GM12875 (cell line): ENCODE results near the gene CATSPERD.

Experiments
- H3K4me3 ChIP-seq: one replicate; pipeline ENCODE4 v1.5.1; 2011; ENCODE audit warnings: low read depth, low read length, control low read depth
- TF ChIP-seq, protein P1 (sequence below): IDR thresholded peaks from 2 replicates; pipeline ENCODE4 v1.5.1; 2011; ENCODE audit warnings: low read depth, mild to moderate bottlenecking, control low read depth, inconsistent platforms, low read length, moderate library complexity, borderline replicate concordance; ENCODE audit not compliant: insufficient read depth

CATSPERD gene

DNA sequence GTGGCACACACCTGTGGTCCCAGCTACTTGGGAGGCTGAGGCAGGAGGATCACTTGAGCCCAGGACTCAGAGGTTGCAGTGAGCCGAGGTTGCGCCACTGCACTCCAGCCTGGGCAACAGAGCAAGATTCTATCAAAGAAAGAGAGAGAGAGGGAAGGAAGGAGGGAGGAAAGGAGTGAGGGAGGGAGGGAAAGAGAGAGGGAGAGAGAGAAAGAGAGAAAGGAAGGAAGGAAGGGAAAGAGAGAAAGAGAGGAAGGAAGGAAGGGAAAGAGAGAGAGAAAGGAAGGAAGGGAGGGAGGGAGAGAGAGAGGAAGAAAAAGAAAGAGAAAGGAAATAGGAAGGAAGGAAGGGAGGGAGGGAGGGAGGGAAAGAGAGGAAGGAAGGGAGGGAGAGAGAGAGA lies 96.8 kb downstream of the CATSPERD start:
- H3K4me3 ChIP-seq, result no peak overlapping the region
- TF ChIP-seq, protein P1, sequence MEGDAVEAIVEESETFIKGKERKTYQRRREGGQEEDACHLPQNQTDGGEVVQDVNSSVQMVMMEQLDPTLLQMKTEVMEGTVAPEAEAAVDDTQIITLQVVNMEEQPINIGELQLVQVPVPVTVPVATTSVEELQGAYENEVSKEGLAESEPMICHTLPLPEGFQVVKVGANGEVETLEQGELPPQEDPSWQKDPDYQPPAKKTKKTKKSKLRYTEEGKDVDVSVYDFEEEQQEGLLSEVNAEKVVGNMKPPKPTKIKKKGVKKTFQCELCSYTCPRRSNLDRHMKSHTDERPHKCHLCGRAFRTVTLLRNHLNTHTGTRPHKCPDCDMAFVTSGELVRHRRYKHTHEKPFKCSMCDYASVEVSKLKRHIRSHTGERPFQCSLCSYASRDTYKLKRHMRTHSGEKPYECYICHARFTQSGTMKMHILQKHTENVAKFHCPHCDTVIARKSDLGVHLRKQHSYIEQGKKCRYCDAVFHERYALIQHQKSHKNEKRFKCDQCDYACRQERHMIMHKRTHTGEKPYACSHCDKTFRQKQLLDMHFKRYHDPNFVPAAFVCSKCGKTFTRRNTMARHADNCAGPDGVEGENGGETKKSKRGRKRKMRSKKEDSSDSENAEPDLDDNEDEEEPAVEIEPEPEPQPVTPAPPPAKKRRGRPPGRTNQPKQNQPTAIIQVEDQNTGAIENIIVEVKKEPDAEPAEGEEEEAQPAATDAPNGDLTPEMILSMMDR, result no peak

DNA sequence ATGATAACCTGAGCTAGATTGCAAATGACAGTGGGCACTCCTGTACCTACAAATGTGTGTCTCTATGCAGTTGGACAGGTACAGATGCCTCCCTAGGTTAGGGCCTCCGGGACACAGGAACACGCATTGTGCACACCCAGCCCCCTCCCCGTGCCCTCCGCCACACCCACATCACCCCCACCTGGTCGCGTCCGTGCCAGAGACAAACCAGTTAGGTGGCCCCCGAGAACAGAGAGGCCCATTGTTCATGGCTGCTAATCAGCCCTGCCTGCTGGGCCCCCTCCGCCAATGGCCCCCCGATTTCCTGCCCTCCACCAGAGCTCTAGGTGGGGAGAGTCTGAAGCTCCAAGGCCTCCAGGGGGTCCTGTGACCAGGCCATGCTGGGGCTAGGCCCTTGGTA lies 98.2 kb downstream of the CATSPERD start:
- TF ChIP-seq, protein P1, result no peak
- no peak overlapping the region for H3K4me3 ChIP-seq

DNA sequence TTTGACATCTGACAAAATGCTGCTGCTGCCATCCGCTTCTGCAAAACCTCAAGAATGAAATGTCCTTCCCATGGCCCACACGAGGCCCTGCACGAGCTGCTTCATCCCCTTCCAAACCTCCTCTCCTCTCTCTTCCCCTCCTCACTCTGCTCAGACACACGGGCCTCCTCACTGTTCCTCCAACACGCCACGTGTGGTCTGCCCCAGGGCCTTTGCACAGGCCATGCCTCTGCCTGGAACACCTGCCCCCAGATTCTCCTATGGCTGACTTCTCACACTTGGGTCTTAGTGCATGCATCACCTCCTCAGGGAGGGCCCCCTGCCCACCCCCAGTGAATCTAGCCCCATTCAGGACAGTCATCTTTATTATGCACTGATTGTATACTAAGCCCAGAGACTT lies 100.3 kb downstream of the CATSPERD start:
- H3K4me3 ChIP-seq, result no peak overlapping the region
- TF ChIP-seq, protein P1, result no peak

DNA sequence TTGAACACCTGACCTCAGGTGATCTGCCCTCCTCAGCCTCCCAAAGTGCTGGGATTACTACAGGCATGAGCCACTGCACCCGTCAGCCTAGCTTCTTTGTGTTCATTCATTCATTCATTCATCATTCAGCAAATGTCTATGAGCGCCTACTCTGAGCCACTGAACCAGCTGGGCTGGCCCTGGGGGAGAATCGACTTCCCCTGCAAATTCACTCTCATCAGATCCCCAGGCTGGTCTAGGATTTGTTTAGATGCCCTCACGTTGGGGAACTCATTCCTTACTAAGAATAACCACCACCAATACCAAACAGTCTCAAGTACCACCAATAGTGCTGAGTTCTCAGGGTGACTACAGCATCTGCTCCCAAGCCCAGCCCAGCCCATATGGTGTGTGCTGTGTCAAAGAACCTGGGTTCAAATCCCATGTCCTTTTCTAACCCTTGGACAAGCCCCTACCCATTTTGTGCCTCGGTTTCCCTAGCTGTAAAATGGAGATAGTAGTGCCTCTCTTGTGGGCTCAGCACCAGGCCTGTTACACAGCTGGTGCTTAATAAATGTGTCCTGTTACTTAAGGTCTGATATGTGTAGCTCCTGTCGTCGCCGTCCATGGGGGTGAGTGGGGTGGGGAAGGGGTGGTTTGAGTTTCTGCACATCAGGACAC lies 101.2 kb downstream of the CATSPERD start:
- TF ChIP-seq, protein P1, result no peak
- no peak overlapping the region for H3K4me3 ChIP-seq

DNA sequence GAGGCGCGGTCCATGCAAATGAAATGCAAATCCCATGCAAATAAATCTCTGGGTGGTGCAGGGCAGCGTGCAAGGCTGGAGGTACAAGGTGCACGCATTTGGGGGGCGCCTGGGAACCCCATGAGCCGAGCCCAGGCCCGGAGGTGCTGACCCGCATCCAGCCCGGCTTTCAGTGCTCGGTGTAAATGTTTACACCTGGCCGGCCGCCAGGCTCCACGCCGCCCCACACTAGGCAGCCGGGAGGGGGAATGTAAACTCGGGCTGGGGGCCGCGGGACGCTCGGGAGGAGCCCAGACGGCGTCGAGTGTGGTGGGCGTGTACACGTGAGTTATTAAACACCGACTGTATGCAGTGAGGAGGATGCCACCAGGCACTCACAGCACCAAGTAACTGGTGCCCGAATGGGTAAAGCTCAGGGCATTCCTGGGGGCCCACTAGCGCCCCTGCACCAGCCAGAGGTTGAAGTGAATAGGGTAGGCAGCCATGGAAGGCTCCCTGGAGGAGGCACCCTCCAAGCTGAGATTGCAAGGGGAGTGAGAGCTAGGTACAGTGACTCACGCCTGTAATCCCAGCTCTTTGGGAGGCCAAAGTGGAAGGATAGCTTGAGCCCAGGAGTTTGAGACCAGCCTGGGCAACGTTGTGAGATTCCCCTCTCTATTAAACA lies 101.9 kb downstream of the CATSPERD start:
- H3K4me3 ChIP-seq, result no peak overlapping the region
- TF ChIP-seq, protein P1, result no peak

DNA sequence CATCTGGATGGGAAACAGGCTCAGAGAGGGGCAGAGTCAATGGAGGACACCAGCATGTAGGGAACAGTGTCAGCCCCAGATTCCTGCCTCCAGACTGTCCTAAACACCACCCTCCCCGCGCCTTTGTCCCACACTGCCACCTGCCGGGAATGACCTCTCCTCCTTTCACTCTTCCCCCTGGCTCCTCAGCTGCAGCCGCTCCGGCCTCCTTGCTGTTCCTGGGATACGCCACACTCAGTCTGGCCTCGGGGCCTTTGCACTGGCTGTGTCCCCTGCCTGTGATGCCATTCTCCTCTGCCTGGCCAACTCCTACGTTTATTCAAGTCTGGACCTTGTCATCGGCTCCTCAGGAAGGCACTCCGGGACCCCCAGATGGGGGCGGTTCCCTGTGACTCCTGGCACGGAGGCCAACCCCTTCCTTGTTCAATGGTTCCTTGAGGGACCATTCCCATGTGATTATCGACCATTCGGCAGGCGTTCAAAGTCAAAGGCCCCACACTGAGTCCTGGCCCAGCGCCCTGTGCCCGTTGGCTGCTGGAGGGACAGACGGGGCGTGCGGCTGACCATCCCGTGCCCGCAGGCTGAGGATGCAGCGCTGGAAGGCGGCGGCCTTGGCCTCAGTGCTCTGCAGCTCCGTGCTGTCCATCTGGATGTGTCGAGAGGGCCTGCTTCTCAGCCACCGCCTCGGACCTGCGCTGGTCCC lies 103.3 kb downstream of the CATSPERD start:
- H3K4me3 ChIP-seq, result no peak overlapping the region
- TF ChIP-seq, protein P1, result no peak

DNA sequence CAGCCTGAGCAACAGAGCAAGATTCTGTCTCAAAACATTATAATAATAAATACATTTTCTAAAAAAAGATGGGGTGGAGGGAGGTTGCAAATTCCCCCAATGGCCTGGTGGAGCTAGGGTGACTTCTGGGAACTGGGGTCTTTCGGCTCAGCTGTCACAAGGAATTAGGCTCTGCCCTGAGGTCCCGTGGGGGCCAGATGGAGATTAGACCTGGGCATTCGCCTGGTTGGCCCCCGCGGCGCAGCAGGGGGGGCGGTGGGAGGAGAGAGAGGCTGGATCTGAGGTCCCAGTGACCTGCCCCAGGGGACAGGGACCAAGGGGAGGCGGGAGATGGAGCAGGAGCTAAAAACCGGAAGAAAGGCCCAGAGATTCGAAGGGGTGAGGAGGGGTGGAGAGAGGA lies 104.3 kb downstream of the CATSPERD start:
- TF ChIP-seq, protein P1, result no peak
- H3K4me3 ChIP-seq, result no peak overlapping the region
